HG03280 (cell line): ENCODE data around the gene CCL11.

Experiments
- ATAC-seq: cut with Tn5 transposase; IDR thresholded peaks from one replicate; pipeline ENCODE4 v1.9.1; 2021; ENCODE audit warnings: mild to moderate bottlenecking, moderate library complexity; ENCODE audit not compliant: unreplicated experiment

CCL11 gene

DNA sequence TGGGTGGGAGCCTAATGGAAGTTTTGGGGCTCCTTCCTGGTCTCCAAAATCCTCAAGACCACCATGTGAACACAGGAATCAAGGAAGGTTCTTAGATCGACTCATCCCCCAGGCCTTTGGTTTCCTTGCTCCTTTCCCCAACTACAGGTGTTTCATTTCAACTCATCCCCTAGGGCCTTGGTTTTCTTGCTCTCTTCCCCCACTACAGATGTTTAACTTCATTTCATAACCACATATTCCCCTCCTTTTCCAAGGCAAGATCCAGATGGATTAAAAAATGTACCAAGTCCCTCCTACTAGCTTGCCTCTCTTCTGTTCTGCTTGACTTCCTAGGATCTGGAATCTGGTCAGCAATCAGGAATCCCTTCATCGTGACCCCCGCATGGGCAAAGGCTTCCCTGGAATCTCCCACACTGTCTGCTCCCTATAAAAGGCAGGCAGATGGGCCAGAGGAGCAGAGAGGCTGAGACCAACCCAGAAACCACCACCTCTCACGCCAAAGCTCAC lies at the start of gene CCL11:
CCL11 (plus strand) TSS at position 457 of the 507 bp plus-strand sequence. CDS start 67 bp downstream, outside the sequence.
- ATAC-seq, result no peak

- no peak for ATAC-seq
Measured at GRCh38 chr17:34236281-34236892, 49.2 kb upstream of the CCL11 start.

DNA sequence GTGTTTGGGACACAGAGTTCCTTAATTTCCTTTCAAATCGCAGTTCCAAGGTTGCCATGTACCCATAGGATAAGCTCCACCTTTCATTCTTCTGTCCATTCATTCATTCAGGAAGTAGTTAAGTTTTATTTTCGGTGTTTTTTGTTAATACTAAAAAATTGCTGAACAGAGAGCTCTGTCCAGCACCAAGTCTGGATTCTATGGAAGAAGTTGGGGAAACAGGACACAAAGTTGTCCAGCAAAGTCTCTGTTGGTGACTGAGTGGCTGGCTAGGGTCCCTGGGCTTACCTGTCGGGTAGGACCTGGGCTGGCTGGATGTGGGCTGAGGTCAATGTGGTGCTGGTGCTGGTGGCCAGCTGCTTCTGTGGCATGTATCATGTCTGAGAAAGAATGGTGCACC lies 48.1 kb upstream of the CCL11 start:
- ATAC-seq, result no peak

DNA sequence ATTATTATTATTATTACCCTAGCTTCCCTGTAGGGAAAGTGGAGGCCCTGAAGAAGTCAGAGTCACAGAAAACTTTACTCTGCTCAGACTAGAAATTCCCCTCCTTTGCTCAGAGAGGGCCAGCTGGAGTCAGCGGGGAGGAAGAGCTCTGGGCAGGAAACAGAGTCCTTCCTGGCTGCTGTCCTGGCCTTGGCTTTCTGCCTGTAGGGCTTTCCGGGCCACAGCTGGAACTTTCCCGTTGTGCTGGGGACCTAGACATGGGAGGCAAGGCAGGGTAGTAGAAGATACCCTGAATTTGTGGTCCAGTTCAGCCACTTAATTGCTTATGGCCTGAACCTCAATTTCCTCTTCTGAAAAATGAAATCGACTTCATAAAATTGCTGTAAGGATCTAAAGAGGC lies 44.5 kb upstream of the CCL11 start:
- no peak for ATAC-seq

DNA sequence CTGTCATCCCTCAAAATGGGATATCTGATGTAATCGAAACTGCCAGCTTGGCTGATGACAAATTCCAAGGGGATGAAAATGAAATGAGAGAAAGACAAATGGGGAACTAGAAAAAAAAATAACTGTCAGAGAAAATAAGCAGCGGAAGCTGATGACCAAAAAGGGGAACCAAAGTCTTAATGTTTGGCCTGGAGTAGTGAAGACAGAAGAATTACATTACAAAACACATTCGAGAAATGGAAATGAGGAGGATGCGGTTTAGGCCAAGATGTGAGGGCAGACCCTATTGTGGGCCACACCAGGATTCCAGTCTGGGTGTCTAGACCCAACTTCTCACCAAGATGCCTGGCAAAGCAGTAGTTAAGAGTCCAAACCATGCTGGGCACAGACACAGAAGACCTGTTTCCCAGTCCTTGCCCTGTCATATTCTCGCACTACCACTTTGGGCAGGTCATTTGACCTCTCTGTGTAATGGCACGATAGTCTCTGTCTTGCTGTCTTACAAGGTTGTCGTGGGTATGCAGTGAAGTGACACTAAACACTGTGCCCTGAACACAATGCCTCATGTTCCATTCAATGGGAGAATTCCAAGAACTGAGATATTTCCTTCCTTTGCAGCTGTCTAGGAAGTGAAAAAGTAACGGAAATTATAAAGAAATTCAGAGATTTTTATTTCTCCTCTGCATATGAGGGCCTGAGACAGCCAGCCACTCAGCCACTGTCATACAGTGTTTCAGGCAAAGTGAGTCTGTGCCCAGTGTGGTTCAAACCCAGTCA lies 42.8 kb upstream of the CCL11 start:
- ATAC-seq, result no peak

DNA sequence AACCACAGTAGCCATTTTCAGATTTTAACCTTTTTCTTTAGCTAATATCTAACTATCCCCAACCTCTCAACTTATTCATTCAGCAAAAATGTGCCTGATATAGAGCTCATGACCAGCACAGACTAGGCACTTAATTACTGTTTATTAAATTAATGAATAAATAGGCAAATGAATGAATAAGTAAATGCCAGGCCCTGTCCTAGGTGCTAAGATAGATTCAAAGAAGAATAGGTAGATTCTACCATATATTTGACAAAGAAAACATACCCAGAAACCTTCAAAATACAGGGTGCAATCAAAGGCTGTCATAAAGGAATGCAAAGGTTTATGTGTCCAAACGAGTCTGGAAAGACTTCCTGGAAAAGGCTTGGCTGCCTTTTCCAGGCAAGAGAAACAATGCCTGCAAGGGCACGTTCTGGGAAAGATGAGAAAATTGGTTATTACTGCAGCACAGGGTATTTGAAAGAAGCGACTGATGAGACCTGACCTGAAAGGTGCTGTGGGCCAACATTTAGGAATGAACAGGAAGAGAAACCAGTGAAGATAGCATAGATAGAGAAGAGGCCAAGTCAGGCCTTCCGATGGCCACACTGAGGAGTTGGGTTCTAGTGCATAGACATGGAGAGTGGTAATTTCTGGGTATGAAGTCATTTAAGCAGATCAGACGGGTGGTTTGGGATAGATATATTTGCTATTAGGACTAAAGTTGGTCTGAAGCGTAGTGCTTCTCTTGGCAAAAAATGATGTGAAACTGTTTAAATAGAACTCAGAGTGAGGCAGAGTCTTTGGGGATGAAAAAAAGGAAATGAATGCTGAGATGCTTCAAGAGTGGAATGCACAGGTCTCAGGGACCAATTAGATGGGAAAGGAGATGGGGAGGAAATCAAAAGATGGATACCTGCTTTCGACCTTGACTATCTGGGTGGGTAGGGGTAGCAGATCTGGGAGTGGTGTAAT lies 41.9 kb upstream of the CCL11 start:
- no peak for ATAC-seq

DNA sequence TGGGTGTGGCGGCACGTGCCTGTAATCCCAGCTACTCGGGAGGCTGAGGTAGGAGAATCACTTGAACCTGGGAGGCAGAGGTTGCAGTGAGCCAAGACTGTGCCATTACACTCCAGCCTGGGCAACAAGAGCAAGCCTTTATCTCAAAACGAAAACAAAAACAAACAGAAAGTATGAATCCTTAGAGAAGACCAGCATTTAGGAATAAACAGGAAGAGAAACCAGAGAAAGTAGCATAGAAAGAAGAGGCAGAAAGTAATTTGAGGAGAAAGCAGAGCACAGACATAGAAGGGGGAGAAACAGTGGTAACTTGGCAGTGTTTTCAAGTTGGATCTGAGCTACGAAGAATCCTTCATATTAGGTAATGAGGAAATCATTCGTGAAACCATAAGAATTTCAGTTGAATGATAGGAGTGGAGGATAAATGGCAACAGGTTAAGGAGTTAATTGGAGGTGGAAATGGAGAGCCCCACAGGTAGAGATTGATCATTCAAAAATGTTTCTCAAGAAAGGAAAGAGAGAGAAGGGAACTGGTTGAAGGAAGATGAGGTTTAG lies 40.1 kb upstream of the CCL11 start:
- ATAC-seq, result no peak

- ATAC-seq, result no peak
Measured at GRCh38 chr17:34246446-34246845, 39.1 kb upstream of the CCL11 start.

DNA sequence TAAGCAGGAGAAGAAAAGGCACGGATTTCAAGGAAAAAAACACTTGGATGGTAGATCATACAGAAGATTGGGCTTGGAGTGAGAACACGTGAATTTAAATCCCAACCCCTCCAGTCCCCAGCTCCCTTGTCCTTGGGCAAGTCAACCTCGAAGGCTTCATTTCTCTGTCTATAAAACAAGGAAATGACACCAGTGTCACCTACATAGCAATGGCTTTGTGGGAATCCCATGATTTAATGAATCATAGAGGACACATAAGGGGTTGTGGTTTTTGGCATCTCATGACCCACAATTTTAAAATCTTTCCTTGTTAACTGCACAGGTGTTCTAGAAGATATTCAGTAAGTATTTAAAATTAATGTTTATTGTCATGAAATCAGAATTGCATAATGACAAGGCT lies 38.7 kb upstream of the CCL11 start:
- no peak for ATAC-seq

DNA sequence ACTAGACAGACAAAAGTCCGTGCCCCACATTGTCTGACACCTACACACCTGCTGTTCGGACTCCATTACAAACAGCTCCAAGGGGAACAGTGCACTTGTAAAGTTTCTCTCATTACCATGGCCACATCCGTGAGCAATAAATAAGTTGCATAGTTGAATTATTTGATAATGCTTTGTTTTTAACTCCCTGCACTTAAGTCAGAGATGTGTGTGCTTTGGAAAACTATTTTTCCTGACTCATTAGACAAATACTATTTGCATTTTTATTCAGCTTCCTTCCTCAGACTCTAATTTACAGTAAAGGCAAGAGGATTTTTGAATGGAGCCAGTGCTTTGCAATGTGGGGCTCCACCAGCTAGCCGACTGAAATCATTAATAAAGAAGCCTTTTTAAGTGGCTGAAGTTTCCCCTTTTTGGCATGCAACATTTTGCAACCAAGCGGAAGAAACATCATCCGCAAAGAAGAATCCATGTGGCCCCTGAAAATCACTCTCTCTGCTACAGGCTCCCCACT lies 37.0 kb upstream of the CCL11 start:
- ATAC-seq, result no peak

GRCh38 chr17:34249061-34249460 lies 36.5 kb upstream of the CCL11 start:
- ATAC-seq, result no peak

DNA sequence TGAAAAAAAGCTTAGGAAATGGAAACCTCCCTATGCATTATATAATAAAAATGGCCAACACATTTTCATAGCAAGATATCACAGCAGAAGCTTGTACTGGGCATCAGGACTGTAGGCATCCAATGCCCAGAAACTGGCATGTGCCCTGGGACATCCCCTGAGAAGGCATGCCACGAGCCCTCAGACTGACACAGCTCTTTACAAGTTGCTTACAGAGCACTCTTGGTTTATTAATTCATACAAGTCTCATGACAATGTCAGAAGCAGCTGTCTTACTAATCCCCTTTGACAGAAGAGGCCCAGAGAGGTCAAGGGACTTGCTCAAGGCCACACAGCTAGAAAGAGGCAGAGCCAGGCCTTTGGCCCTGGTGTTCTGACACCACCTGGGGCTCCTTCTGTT lies 36.1 kb upstream of the CCL11 start:
- ATAC-seq, result no peak

DNA sequence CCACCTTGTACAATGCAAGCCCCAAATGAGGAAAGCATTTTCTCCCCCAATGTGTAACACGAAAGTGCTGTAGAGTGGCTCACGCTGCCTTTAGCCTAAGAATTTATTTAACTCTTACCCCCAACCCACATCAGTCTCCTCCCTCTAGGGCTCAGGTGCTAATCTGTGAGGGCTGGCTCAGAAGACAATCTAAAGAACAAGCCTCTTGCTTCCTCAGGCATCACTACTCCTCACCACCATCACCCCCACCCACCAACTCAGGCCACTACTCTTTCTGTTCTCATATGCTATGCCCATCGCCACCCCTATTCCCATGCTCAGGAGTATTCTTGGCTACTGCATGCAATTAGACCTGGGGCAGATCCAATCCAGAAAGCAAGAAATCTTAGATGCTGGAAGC lies 34.4 kb upstream of the CCL11 start:
- no peak for ATAC-seq

- no peak for ATAC-seq
Measured at GRCh38 chr17:34252095-34252443, 33.5 kb upstream of the CCL11 start.

- no peak for ATAC-seq
Measured at GRCh38 chr17:34252444-34253138, 33.0 kb upstream of the CCL11 start.

DNA sequence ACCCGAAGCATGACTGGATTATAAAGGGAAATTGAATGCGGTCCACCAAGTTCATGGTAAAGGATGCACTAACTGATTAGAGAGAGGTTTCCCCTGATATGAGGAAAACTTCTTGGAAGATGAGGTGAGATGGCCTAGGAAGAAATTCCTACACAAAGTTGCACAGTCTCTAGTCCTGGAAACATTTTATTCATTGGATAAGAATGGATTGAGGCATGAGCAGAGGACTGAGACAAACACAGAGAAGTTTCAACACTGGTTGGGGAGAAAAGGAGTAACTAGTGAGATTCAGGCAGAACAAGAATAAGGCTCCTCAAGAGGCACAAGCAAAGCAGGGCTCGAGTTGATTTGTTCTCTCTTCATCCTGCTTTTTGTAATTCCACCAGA lies 32.4 kb upstream of the CCL11 start:
- ATAC-seq, result no peak

- ATAC-seq, result no peak
Measured at GRCh38 chr17:34254146-34254545, 31.4 kb upstream of the CCL11 start.

GRCh38 chr17:34254651-34255380 lies 30.7 kb upstream of the CCL11 start, which contains the start of gene CCL2:
Gene CCL2 (plus strand): TSS chr17:34255285. CDS start chr17:34255350, 65 bp downstream.
- ATAC-seq, result no peak

DNA sequence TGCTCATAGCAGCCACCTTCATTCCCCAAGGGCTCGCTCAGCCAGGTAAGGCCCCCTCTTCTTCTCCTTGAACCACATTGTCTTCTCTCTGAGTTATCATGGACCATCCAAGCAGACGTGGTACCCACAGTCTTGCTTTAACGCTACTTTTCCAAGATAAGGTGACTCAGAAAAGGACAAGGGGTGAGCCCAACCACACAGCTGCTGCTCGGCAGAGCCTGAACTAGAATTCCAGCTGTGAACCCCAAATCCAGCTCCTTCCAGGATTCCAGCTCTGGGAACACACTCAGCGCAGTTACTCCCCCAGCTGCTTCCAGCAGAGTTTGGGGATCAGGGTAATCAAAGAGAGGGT lies 30.2 kb upstream of the CCL11 start:
- ATAC-seq, result no peak

DNA sequence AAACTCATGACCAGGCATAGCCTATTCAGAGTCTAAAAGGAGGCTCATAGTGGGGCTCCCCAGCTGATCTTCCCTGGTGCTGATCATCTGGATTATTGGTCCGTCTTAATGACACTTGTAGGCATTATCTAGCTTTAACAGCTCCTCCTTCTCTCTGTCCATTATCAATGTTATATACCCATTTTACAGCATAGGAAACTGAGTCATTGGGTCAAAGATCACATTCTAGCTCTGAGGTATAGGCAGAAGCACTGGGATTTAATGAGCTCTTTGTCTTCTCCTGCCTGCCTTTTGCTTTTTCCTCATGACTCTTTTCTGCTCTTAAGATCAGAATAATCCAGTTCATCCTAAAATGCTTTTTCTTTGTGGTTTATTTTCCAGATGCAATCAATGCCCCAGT lies 29.7 kb upstream of the CCL11 start:
- ATAC-seq, result no peak
